Measurements from ENCODE around the gene CEPT1.

The CEPT1 gene

GRCh38 chr1:111232134-111232533 is 92.1 kb downstream of the CEPT1 start:
- Histone ChIP-seq H3K9me3 (ENCODE audit: low read length) (no peaks in the 10 kb centered on the region), H3K4me3 (ENCODE audit: low read depth, low read length, poor library complexity, severe bottlenecking) (peak overlapping the region; percentile 72), H3K9ac (ENCODE audit: low read length) (peak overlapping the region; percentile 86), H2AFZ (ENCODE audit: low read length) (no peak overlapping the region), H3K36me3 (ENCODE audit: insufficient read depth, low read length) (peaks cover 69% of the 10 kb centered on the region), H4K20me1 (ENCODE audit: insufficient read depth, low read length) (no peaks in the 10 kb centered on the region), H3K4me2 (ENCODE audit: low read length) (peak overlapping the region; percentile 95), H3F3A (ENCODE audit: insufficient read depth, low read length) (no peaks in the 10 kb centered on the region), H3K4me1 (ENCODE audit: insufficient read depth, low read length, severe bottlenecking) (peaks cover 59% of the 10 kb centered on the region), H3K9me2 (ENCODE audit: low read depth, low read length) (no peaks in the 10 kb centered on the region), H3K27me3 (ENCODE audit: insufficient read depth, low read length) (no peaks in the 10 kb centered on the region), H3K27ac (ENCODE audit: low read depth, low read length, poor library complexity, severe bottlenecking) (peak overlapping the region; percentile 100), H3K79me2 (ENCODE audit: insufficient read depth, low read length) (peaks cover 32% of the 10 kb centered on the region)
- TF ChIP-seq, protein P1, sequence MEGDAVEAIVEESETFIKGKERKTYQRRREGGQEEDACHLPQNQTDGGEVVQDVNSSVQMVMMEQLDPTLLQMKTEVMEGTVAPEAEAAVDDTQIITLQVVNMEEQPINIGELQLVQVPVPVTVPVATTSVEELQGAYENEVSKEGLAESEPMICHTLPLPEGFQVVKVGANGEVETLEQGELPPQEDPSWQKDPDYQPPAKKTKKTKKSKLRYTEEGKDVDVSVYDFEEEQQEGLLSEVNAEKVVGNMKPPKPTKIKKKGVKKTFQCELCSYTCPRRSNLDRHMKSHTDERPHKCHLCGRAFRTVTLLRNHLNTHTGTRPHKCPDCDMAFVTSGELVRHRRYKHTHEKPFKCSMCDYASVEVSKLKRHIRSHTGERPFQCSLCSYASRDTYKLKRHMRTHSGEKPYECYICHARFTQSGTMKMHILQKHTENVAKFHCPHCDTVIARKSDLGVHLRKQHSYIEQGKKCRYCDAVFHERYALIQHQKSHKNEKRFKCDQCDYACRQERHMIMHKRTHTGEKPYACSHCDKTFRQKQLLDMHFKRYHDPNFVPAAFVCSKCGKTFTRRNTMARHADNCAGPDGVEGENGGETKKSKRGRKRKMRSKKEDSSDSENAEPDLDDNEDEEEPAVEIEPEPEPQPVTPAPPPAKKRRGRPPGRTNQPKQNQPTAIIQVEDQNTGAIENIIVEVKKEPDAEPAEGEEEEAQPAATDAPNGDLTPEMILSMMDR (IDR thresholded peaks at IDR 0.05; ENCODE audit: low read length): no peak
- TF ChIP-seq EZH2 (IDR thresholded peaks at IDR 0.05; ENCODE audit: borderline replicate concordance, low read length): no peak

GRCh38 chr1:111234258-111234657 is 94.2 kb downstream of the CEPT1 start:
- H3K9ac ChIP-seq (ENCODE audit: low read length): no peak overlapping the region
- TF ChIP-seq, protein P1 (IDR thresholded peaks at IDR 0.05; ENCODE audit: low read length): no peak
- TF ChIP-seq EZH2 (IDR thresholded peaks at IDR 0.05; ENCODE audit: borderline replicate concordance, low read length): no peak
- H3K4me2 ChIP-seq (ENCODE audit: low read length): no peak overlapping the region
- no peaks in the 10 kb centered on the region for H3K27me3 ChIP-seq (ENCODE audit: insufficient read depth, low read length)
- H3K27ac ChIP-seq (ENCODE audit: low read depth, low read length, poor library complexity, severe bottlenecking): no peak overlapping the region
- H3K9me3 ChIP-seq (ENCODE audit: low read length): no peaks in the 10 kb centered on the region
- H3K4me3 ChIP-seq (ENCODE audit: low read depth, low read length, poor library complexity, severe bottlenecking): no peak overlapping the region
- H3K79me2 ChIP-seq (ENCODE audit: insufficient read depth, low read length): peaks cover 32% of the 10 kb centered on the region
- H3K9me2 ChIP-seq (ENCODE audit: low read depth, low read length): no peaks in the 10 kb centered on the region
- H4K20me1 ChIP-seq (ENCODE audit: insufficient read depth, low read length): no peaks in the 10 kb centered on the region
- H3F3A ChIP-seq (ENCODE audit: insufficient read depth, low read length): no peaks in the 10 kb centered on the region
- H3K4me1 ChIP-seq (ENCODE audit: insufficient read depth, low read length, severe bottlenecking): peaks cover 38% of the 10 kb centered on the region
- H2AFZ ChIP-seq (ENCODE audit: low read length): no peak overlapping the region
- H3K36me3 ChIP-seq (ENCODE audit: insufficient read depth, low read length): peaks cover 90% of the 10 kb centered on the region
